HG02798 (cell line): Measurements from ENCODE around the gene NPY.
A peak's percentile ranks its signal among the peaks of the same experiment; 100 is the strongest.
"Not testable (repeated sequence)": the region's sequence is repeated elsewhere in the genome, so short reads cannot be mapped to it uniquely, and the experiment has no call there.

Source experiments
- ATAC-seq: cut with Tn5 transposase; IDR thresholded peaks from one replicate; pipeline ENCODE4 v1.9.1; 2021; ENCODE audit warnings: mild to moderate bottlenecking; ENCODE audit not compliant: unreplicated experiment, poor library complexity

NPY gene

GRCh38 chr7:24283897-24284698 lies at the start of gene NPY:
TSS of gene NPY (plus strand) at chr7:24284190. CDS start at chr7:24285241, 1,051 bp downstream.
- no peak for ATAC-seq

GRCh38 chr7:24239260-24239659 lies 44.7 kb upstream of the NPY start:
- ATAC-seq, result no peak

- ATAC-seq, result no peak
Measured at GRCh38 chr7:24241206-24241605, 42.8 kb upstream of the NPY start.

GRCh38 chr7:24244554-24244953 lies 39.4 kb upstream of the NPY start:
- ATAC-seq, result no peak

GRCh38 chr7:24245362-24245761 lies 38.6 kb upstream of the NPY start:
- ATAC-seq, result peak; percentile 78

GRCh38 chr7:24249266-24249665 lies 34.7 kb upstream of the NPY start:
- no peak for ATAC-seq

GRCh38 chr7:24251568-24251967 lies 32.4 kb upstream of the NPY start:
- no peak for ATAC-seq

GRCh38 chr7:24255139-24255538 lies 28.9 kb upstream of the NPY start:
- no peak for ATAC-seq

GRCh38 chr7:24258324-24258723 lies 25.7 kb upstream of the NPY start:
- not testable (repeated sequence) for ATAC-seq

GRCh38 chr7:24271938-24272337 lies 12.1 kb upstream of the NPY start:
- ATAC-seq, result no peak

- no peak for ATAC-seq
Measured at GRCh38 chr7:24279512-24279911, 4.5 kb upstream of the NPY start.

GRCh38 chr7:24283554-24283896 lies 465 bp upstream of the NPY start:
- ATAC-seq, result no peak

- ATAC-seq, result no peak
Measured at GRCh38 chr7:24284699-24285506, 913 bp downstream of the NPY start.

- peak; percentile 99 for ATAC-seq
Measured at GRCh38 chr7:24290004-24290641, 6.1 kb downstream of the NPY start.

- ATAC-seq, result no peak
Measured at GRCh38 chr7:24291271-24291670, 7.3 kb downstream of the NPY start.

- no peak for ATAC-seq
Measured at GRCh38 chr7:24297362-24297761, 13.4 kb downstream of the NPY start.

- ATAC-seq, result no peak
Measured at GRCh38 chr7:24298696-24299095, 14.7 kb downstream of the NPY start.

- ATAC-seq, result no peak
Measured at GRCh38 chr7:24299192-24299591, 15.2 kb downstream of the NPY start.

GRCh38 chr7:24301703-24302102 lies 17.7 kb downstream of the NPY start:
- no peak for ATAC-seq

GRCh38 chr7:24304494-24305095 lies 20.6 kb downstream of the NPY start:
- no peak for ATAC-seq

GRCh38 chr7:24307326-24307725 lies 23.3 kb downstream of the NPY start:
- ATAC-seq, result no peak
